GM21360 (cell line): ENCODE measurements around the gene MYL10.
"Not testable (repeated sequence)": the region's sequence is repeated elsewhere in the genome, so short reads cannot be mapped to it uniquely, and the experiment has no call there.

ENCODE experiments used
- ATAC-seq: cut with Tn5 transposase; IDR thresholded peaks from one replicate; pipeline ENCODE4 v1.9.1; 2021; ENCODE audit warnings: mild to moderate bottlenecking, moderate library complexity; ENCODE audit not compliant: unreplicated experiment

The MYL10 gene

DNA sequence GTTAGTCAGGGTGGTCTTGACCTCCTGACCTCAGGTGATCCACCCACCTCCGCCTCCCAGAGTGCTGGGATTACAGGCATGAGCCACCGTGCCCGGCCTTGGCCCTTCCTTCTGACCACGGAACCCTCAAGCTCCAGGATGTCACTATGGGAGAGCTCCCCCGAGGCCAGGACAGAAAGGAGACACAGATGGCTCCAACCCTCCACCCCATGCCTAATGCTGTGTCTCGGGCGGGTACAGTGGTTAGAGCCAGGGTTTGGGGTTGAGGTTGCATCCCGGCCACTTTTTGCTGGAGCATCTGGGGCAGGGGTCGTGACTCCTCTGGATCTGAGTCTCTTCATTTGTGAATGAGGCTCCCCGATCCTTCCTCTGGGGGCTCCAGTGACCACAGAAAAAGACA lies 8.1 kb downstream of the MYL10 start:
- ATAC-seq, result no peak

DNA sequence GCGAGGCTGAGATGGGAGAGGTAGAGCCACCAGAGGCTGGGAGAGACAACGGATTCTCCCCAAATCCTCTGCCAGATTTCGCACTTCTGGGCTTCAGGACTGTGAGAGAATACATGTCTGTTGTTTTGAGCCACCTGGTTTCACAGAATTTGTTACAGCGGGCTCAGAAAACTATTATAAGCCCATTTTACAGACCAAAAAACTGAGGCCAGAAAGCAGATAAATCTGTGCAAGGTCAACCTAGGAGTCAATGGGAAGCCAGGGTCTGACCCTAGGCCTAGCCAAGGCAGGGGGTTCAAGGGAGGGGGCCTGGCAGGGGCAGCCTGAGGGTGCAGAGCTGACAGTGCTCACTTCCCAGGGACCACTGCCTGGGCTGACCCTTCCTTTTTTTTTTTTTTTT lies 8.7 kb downstream of the MYL10 start:
- ATAC-seq, result no peak

DNA sequence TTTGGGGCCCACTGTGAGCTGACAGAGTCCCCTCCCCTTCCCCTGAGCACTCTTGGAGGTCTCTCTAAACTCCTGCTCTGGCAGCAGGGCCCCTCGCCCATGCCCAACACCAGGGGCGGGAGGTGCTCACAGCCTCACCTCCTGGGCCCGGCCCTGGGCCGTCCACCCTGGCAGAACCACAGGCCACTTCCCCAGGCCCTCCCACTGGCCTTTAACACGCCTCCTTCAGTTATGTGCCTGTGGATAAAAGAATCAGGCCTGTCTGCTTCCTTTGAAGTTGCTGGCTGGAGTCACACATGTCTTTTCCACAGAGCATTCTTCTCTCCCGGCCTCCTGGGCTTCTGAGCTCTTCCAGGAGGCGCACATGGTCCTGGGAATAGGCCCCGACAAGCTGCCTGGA lies 10.2 kb downstream of the MYL10 start:
- ATAC-seq, result no peak

DNA sequence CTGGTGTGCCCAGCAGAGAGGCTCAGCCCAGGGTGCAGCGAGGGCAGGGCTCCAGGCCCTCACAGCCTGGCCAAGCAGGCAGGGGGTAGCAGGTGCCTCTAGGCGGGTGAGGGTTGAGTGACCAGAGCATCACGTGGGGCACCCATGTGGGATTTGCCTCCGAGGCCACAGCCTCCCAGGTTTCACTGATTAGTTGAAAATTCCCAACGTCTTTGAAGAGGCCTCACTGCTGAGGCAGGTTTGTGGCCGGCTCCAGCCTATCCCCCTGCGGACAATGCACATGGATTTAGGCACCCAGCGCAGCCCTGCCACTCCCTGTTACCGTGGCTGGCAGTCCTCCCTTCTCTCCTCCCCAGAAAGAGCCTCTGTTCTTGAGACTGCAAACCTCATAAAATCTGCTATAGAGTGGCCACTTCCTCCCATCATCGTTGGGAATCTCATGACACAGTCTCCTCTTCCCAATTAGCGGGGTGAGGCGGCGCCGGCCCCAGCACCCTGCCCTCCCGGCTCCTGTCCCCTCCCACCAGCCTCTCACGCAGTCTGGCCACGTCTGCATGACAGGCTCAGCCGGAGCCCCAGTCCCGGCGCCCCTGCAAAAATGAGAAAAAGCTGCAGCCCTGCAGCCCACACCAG lies 10.8 kb downstream of the MYL10 start:
- ATAC-seq, result no peak

DNA sequence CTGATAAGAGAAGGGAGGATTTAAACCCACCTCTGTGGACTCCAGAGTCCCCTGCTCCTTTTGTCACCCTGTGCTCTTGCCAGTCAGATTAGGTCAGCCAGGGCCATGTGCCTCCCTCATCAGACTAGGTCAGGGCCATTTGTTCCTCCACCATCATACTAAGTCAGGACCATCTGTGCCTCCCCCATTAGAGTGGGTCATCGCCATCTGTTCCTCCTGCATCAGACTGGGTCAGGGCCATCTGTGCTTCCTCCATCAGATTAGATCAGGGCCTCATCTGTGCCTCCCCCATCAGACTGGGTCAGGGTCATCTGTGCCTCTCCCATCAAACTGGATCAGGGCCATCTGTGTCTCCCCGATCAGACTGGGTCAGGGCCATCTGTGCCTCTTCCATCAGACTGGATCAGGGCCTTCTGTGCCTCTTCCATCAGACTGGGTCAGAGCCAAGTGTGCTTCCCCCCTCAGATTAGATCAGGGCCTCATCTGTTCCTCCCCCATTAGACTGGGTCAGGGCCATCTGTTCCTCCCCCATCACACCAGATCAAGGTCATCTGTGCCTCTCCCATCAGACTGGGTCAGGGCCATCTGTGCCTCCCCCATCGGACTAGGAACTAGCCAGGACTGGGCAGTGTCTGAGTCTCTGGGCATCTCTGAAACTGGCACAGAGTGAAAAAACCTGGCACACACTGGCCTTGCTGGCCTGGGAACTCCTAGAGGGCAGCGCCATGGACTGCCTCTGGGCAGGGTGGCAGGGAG lies 11.5 kb downstream of the MYL10 start:
- ATAC-seq, result no peak

DNA sequence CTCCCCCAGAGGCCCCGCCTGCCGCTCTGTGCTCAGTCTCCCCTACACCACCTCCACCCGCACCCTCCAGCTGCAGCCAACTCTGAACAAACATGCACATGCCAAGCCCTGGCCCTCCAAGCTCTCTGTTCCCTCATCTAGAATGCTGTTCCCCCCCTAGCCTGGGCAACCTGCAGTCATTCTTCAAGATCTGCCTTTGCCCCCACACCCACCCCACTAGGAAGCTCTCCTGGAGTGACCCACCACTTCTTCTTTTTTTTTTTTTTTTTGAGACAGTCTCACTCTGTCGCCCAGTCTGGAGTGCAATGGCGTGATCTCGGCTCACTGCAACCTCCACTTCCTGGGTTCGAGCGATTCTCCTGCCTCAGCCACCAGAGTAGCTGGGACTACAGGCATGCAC lies 13.7 kb downstream of the MYL10 start:
- ATAC-seq, result no peak

DNA sequence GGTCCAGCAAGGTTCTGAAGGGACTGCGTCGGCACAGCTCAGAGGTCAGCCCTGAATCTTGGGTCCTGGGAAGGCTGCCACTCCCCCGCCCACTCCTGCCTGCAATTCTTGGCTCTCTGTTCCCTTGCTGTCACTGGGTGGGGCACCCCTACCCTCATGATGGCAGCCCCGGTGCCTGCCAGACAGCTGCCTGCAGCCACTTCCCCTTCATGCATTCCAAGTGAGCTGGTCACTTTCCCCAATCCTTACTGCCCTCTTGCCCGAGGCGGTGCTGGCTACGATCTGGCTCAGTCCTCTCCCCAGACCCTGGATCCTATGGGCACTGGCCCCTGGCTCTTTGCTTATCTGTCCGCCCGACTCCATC lies 14.2 kb downstream of the MYL10 start:
- no peak for ATAC-seq

DNA sequence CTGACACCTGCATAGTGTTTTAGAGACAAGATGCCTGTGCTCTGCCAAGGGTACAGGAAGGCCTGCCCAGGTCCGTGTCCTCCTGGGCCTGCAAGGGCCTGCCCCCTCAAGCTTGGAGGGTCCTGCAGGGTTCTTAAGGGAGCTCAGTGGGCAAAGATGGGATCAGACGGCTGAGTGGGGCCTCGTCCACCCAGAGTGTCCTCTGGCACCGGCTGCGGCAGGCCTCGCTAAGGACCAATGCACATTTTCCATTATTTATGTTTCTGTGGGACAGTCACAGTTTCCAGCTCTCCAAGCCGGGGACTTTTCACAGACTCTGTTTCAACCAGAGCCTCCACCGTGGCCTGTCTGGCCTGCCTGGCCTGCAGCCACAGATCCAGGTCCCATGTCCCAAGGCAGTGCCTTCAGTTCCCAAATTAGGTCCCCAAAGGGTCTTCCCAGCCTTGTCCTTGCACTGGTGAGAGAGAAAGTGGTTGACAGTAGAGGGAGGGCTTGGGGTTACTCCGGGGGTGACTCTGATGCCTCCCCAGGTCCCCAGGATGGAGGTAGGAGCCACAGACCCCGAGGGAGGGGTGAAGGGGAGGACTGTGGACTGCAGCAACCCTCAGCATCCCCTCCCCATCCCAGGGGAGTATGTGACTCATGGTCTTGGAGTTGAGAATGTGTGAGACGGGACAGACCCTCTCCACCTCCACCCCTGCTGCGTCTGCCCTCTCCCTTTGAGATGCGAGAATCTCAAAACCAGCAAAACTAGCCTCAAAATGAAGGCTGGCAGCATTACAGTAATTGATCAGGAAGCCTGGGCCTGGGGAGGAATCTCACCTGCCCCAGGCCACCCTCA lies 14.8 kb downstream of the MYL10 start:
- no peak for ATAC-seq

DNA sequence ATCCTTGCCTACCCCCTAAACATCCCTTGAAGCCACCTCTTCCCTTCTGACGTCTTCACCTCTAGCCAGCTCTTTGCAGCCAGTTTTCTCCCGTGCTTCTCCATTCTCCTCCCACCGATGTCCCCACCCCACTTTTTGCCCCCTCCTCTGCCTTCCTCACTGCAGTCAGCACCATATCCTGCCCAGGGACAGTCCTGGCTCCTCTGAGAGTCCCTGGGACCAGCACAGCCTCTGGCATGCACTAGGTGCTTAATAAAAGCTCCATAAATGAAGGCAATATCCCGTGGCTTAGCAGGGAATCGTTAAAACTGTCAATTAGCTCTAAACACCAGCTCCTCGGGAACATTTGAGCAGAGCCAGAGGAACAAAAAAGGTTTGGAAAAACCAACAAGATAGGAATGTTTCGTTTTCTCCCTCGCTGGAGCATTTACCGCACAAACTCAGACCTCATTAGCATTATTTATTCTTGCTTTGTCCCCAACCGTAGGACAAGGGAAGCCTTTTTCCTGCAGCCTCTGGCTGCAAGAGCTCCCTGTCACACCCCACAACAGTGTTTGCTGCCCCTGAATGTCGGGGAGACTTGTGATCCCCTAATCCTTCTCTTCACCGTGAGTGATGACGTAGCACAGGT lies 16.1 kb downstream of the MYL10 start:
- ATAC-seq, result no peak

DNA sequence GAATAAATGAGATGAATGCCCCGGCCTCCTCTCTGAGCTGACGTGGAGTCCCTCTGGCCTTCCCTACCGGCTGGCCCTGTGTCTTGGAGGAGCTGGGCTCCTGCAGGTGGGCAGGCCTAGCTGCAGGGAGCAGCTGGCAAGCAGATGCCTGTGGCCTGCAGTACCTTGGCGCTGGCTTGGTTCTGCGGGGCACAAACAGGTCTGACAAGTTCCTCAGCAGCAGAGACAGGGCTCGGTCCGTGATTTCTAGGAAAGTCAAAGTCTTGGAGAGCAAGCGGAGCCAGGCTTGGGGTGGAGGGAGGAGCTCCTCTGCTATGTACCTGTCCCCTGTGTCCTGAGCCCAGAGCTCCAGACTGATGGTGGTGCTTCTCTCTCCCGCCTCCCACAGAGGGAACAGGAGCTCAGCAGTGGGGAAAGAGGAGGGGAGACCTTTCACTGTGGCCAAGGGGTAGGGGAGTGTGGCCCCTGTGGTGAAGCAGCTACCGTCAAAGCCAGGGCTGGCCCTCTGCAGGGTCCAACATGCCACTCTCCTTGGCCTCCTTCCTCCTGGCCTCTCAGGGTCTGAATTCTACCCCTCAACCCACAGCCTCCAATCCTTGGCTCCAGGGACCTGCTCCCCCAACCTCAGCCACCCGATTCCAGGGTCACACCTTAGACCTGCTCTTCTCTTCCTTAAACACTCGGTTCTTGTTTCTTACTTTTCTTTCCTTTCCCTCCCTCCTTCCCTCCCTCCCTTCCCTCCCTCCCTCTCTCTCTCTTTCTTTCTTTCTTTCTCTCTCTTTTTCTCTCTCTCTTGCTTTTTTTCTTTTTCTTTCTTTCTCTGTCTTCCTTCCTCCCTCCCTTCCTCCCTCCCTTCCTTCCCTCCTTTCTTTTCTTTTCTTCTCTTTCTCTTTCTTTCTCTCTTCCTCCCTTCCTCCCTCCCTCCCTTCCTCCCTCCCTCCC lies 20.1 kb downstream of the MYL10 start:
- no peak for ATAC-seq

DNA sequence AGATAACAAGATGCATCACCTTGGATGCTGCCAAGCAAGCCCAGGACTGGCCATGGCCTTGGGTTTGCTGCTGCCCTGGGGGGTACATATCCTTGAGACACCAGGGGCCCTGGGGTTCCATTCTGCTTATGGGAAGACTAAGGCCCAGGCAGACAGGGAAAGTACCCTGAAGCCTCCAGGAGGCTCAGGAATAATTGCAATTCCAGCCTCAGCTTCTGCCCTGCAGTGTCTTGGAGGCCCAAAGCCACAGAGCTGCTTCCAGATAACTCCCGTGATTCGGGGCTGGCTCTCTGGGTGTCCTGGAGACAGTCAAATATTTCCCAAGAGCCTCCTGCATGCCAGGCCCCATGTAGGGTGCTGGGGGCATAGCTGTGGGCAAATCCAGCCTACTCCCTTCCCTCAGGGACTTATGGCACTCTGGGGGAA lies 22.6 kb downstream of the MYL10 start:
- ATAC-seq, result no peak

DNA sequence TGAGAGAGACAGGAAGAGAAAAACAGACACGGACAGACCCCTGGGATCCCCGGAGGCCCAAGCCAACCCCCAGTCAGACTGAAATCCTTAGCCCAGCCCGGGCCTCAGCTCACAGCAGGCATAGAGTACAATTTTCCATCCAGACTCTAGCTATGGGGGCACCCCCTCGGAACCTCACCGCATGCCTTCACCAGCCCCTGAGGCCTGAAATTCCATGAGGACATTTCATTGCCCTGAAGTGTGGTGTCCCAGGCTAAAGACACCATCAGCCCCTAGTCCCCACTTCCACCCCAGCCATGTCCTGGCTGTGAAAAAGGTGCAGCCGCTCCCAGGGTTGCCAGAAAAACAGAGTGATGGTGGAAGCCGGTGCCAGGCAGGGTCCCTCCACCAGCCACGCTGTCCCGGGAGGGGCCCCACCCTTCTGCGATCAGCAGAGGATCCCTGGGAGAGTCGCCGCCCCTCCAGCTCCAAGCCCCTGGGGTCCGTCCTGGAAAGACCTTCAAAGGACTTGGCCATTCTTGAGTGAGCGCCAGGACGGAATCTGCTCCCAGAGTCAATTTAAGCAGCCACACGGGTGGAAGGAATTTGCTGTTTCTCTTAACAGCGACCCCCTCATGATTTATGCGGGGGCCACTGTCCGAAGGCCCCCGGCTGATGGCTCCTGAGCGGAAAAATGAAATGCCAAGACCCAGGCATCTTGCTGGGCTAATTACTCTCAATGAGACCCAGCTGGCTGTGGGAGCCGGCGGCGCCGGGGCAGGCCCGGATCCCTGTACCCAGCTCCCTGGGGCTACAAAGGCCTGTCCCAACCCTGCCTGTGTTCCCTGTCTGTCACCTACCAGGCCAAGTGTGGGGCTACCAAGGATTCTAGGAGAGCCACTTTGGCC lies 23.2 kb downstream of the MYL10 start:
- ATAC-seq, result no peak

DNA sequence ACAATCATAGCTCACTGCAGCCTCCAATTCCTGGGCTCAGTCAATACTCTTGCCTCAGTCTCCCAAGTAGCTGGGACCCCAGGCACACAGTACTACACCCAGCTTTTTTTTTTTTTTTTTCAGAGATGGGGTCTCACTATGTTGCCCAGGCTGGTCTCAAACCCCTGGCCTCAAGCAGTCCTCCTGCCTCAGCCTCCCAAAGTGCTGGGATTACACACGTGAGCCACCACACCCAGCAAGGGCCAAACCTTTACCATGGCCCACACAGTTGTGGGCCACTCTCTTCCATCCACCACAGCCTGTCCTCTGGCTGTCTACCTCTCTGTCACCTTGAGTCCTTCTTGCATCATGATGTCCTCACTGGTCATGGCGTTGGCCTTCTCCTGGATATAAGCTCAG lies 24.2 kb downstream of the MYL10 start:
- not testable (repeated sequence) for ATAC-seq

DNA sequence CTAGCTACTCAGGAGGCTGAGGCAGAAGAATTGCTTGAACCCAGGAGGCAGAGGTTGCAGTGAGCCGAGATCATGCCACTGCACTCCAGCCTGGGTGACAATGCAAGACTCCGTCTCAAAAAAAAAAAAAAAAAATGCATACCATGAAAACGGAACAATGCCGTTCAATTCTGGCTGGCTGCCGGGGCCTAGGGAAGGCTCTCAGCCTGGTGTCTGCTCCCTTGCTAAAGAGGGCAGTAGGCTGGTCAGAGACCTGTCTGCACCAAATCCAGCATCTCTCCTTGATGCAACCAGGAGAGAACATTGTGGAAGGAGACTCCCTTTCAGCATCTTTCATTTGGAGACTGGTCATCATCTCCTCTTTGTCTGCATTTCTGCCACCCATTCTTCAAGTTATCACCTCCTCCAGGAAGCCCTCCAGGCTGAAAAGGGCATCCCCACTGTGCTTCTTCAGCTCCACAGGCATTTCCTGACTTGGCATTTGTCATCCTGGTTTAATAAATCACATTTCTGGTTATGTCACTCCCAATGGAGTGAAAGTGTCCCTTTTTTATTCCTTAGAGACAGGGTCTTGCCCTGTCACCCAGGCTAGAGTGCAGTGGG lies 24.7 kb downstream of the MYL10 start:
- no peak for ATAC-seq

DNA sequence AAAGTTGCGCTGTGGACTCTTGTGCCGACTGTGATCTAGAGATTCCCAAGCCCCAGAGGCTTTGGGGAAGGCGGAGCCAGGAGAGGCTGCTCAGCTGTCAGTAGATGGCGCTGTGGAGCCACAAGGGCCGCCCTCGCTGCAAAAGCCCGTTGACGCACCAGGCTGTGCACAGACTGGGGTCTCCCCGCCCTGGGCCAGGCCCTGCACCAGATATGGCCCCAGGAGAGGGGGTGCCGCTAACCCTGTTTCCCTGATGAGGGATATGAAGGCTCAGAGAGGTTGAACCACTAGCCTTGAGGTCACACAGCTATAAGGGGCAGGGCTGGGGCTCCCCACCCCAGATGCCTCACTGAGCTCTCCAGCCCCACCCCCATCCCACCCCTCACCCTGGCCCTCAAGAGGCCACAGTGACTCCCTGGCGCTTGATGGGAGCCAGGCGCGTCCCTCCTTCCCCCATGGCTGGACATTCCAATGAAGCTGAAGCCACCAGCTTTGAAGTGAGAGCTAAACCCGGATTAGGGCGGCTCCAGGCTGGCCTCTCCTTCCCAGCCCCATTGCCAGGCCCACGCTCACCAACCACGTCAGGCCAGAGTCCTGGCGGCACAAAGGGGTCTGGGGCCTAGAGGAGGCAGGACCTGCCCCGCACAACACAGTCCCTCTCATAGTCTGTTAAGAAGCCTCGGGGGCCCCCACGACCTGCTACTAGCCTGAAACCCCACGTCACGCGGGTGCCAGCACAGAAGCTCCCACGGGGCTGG lies 26.4 kb downstream of the MYL10 start:
- ATAC-seq, result no peak

DNA sequence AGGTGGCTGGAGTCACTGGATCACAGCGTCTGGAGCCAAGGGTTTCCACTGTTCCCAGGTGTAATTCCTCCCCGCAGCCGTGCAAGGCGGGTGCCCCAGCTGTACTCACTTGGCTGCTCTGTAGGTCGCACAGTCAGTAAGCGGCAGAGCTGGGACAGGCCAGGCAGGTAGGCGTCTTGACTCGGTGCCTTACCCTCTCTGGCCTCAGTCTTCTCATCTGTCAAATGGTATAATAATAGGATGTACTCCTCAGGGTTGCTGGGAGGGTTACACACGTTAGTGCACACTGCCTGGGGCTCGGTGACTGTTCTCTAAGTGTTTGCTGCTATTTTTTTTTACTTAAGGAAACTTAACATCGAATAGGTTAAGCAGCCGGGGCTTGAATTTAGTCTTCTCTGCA lies 27.0 kb downstream of the MYL10 start:
- no peak for ATAC-seq

DNA sequence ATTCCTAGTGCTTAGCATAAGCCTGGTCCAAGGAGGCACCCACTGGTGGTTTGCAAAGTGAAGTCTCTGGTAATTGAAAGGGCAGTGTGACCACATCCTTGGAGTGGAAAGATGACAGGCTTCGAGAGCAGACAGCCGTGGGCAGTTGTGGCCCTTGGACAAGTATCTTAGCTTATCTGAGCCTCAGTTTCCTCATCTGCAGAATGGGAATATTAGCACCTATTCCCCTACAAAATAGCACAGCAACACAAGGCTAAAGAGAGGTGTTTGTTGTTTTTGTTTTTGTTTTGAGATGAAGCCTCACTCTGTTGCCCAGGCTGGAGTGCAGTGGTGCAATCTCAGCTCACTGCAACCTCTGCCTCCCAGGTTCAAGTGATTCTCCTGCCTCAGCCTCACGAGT lies 29.3 kb downstream of the MYL10 start:
- no peak for ATAC-seq
